GM12878 (cell line): Measurements from ENCODE around the gene WDR76. TPM values are rescaled to one million over a fixed set of nuclear protein-coding genes. Genes with fewer than 3 reads are reported as not detected.

Experiments
- ATAC-seq: fragments of 200-7000 bp; cut with Tn5 transposase; 3 replicates; pipeline ENCODE4 v1.9.1; 2020; ENCODE audit warnings: mild to moderate bottlenecking, moderate library complexity
- BruUV-seq: library from RNA; stranded (reverse); fragments of 400-500 nt; replicated peaks from 2 replicates; lab custom pipeline; 2021; lab: Mats Ljungman, UMichigan
- CTCF ChIA-PET: fragments of 300-600 bp; sonication (Branson Sonifier 250); formaldehyde crosslinking; extraction: SDS; loops from one replicate; lab custom pipeline; 2021; ENCODE audit warnings: inconsistent platforms; lab: Yijun Ruan, JAX
- POLR2A ChIA-PET: fragments of 350-600 bp; formaldehyde crosslinking; extraction: SDS; loops from one replicate; lab custom pipeline; 2021; ENCODE audit warnings: inconsistent platforms; lab: Charles Lee
- RAD21 ChIA-PET: fragments of 300-600 bp; sonication (Branson Sonifier 250); formaldehyde crosslinking; loops from one replicate; lab custom pipeline; 2023; ENCODE audit warnings: antibody characterized with exemption; ENCODE audit not compliant: unreplicated experiment; lab: Charles Lee
- SMC1A ChIA-PET: fragments of 300-600 bp; sonication (Branson Sonifier 250); formaldehyde crosslinking; loops from one replicate; lab custom pipeline; 2023; ENCODE audit not compliant: unreplicated experiment, uncharacterized antibody; lab: Charles Lee
- DNase-seq: peaks from one replicate; pipeline ENCODE4 v3.0.0-alpha.2; 2011; ENCODE audit warnings: low read depth, low spot score
- FAIRE-seq: peaks from 3 replicates; lab custom pipeline; 2011; peaks lifted over from hg19 to GRCh38; lab: Jason Lieb, UNC
- H2AFZ ChIP-seq: 2 replicates; pipeline ENCODE4 v1.6.0; 2011; ENCODE audit warnings: low read depth, low read length, control low read depth; ENCODE audit not compliant: control insufficient read depth
- H3K27ac ChIP-seq: 2 replicates; pipeline ENCODE4 v1.5.1; 2011; ENCODE audit warnings: control low read depth; ENCODE audit not compliant: control insufficient read depth, insufficient read depth
- H3K27me3 ChIP-seq, 2 experiments: replicated peaks in 1 of 2; 2 replicates each; pipeline versions ENCODE4 v1.6.0 to v1.6.1; 2011; ENCODE audit warnings: low read length in 1 of 2; ENCODE audit not compliant: control insufficient read depth in 2 of 2, insufficient read depth in 2 of 2
- H3K36me3 ChIP-seq, 2 experiments: 2 replicates each; pipeline ENCODE4 v1.5.1; 2011; ENCODE audit warnings: low read length in 1 of 2; ENCODE audit not compliant: control insufficient read depth in 2 of 2, insufficient read depth in 2 of 2
- H3K4me1 ChIP-seq: 2 replicates; pipeline ENCODE4 v1.6.1; 2011; ENCODE audit warnings: mild to moderate bottlenecking, low read length, moderate library complexity, mixed read lengths; ENCODE audit not compliant: control insufficient read depth, insufficient read depth
- H3K4me2 ChIP-seq: 2 replicates; pipeline ENCODE4 v1.6.0; 2011; ENCODE audit warnings: control low read depth; ENCODE audit not compliant: control insufficient read depth, insufficient read depth
- H3K4me3 ChIP-seq: fragments of 200-600 bp; sonication (generic); 2 replicates; pipeline ENCODE4 v1.5.1; 2016
- H3K79me2 ChIP-seq: 2 replicates; pipeline ENCODE4 v1.6.0; 2011; ENCODE audit warnings: low read length; ENCODE audit not compliant: control insufficient read depth, insufficient read depth
- H3K9ac ChIP-seq: 2 replicates; pipeline ENCODE4 v1.8.0; 2011; ENCODE audit warnings: low read length, control low read depth, mixed read lengths; ENCODE audit not compliant: control insufficient read depth, insufficient read depth
- H3K9me3 ChIP-seq: replicated peaks from 3 replicates; pipeline ENCODE4 v1.5.1; 2011; ENCODE audit warnings: mild to moderate bottlenecking, low read length; ENCODE audit not compliant: control insufficient read depth, insufficient read depth
- H4K20me1 ChIP-seq: 2 replicates; pipeline ENCODE4 v1.6.0; 2011; ENCODE audit not compliant: control insufficient read depth, insufficient read depth
- BRCA1 ChIP-seq: IDR thresholded peaks from 2 replicates; pipeline ENCODE4 v1.6.1; 2011; ENCODE audit warnings: low read depth, low read length, improper control_type of control experiment
- CBX5 ChIP-seq: sonication (generic); IDR thresholded peaks from 2 replicates; pipeline ENCODE4 v1.6.1; 2016; ENCODE audit warnings: low read depth, moderate library complexity, mild to moderate bottlenecking, inconsistent platforms
- CEBPB ChIP-seq, 2 experiments: fragments of 150-350 bp in 1 of 2; IDR thresholded peaks; 2 replicates each; pipeline ENCODE4 v1.6.1; 2012 to 2014; ENCODE audit warnings: low read depth in 2 of 2, low read length in 2 of 2, borderline replicate concordance in 1 of 2, inconsistent platforms in 1 of 2
- DPF2 ChIP-seq: fragments of 450-650 bp; IDR thresholded peaks from 2 replicates; pipeline ENCODE4 v1.6.1; 2017; ENCODE audit warnings: mild to moderate bottlenecking
- SMC3 ChIP-seq: IDR thresholded peaks from 2 replicates; pipeline ENCODE4 v1.6.1; 2011; ENCODE audit warnings: low read length, improper control_type of control experiment, borderline replicate concordance
- TCF7 ChIP-seq: IDR thresholded peaks from 2 replicates; pipeline ENCODE4 v1.6.1; 2014; ENCODE audit warnings: antibody characterized with exemption, borderline replicate concordance
- ZBED1 ChIP-seq: IDR thresholded peaks from 2 replicates; pipeline ENCODE4 v1.6.1; 2016; ENCODE audit warnings: borderline replicate concordance
- ZSCAN29 ChIP-seq: fragments of 450-650 bp; IDR thresholded peaks from 2 replicates; pipeline ENCODE4 v1.6.1; 2017; ENCODE audit warnings: mild to moderate bottlenecking, moderate library complexity
- WGBS: methylation state at CpG from one replicate; pipeline ENCODE4 v1.1.6; 2016; ENCODE audit warnings: low lambda C conversion rate; ENCODE audit not compliant: insufficient replicate concordance, insufficient coverage; ENCODE audit errors: missing lambda C conversion rate; 5-methylcytosine and 5-hydroxymethylcytosine counted together
- in situ Hi-C: fragments of 300-500 bp; cut with MboI; formaldehyde crosslinking; loops from 9 replicates; pipeline ENCODE4 v1.14.3; 2018; ENCODE audit warnings: mixed read lengths
- intact Hi-C: fragments of 100-400 bp; cut with micrococcal nuclease; formaldehyde crosslinking; loops from one replicate; pipeline ENCODE4 v1.14.2; 2022; ENCODE audit not compliant: unreplicated experiment
- polyA plus RNA-seq, 11 experiments: library from polyadenylated mRNA; depleted of rRNA in 4 of 11; unstranded in 6 of 11; stranded (reverse) in 5 of 11; fragments of >200 nt; fragmentation: Nextera tagmentation in 4 of 11; fragmentation: Illumina TruSeq in 1 of 11; extraction: Ambion mirVana in 4 of 11; extraction: Trizol in 1 of 11; gene quantifications; 1 replicate in 1 of 11; 2 replicates in 10 of 11; pipeline versions ENCODE4 v1.2.1 to v1.2.3, GENCODE V29; 2011 to 2016; ENCODE audit warnings: inconsistent platforms in 2 of 11, missing spikeins in 2 of 11, low read depth in 1 of 11
- total RNA-seq, 4 experiments: library from RNA; depleted of rRNA in 3 of 4; stranded (reverse); fragments of >200 nt in 3 of 4; fragmentation: Illumina TruSeq in 1 of 4; extraction: Trizol in 1 of 4; gene quantifications; 2 replicates each; pipeline versions ENCODE4 v1.2.1 to v1.2.3, GENCODE V29; 2013 to 2021
- TF ChIP-seq, protein P1 (sequence below): fragments of 450-650 bp; formaldehyde crosslinking; IDR thresholded peaks from 2 replicates; pipeline ENCODE4 v1.4.0; 2020; ENCODE audit warnings: mild to moderate bottlenecking, moderate library complexity
- TF ChIP-seq, protein P2 (sequence below): fragments of 150-350 bp; IDR thresholded peaks from 2 replicates; pipeline ENCODE4 v1.6.1; 2016; ENCODE audit warnings: low read depth, low read length
- TF ChIP-seq, protein P3 (sequence below): fragments of 450-650 bp; IDR thresholded peaks from 2 replicates; pipeline ENCODE4 v1.6.1; 2018; ENCODE audit warnings: mild to moderate bottlenecking, low read depth, moderate library complexity; ENCODE audit not compliant: partially characterized antibody

Gene WDR76
- total and polyA plus RNA-seq, 10 of the 15 experiments (the other 5 are each of a cell fraction or from before 2014, with no cell fraction given) = 8.0 to 59.7 (median 34.5) TPM

- peaks cover 1 to 18% of the 10 kb centered on the region in 2 experiments for H3K36me3 ChIP-seq
- no peak overlapping the region for H2AFZ ChIP-seq
- SMC1A ChIA-PET = no interaction called here
- no peaks in the 10 kb centered on the region for H3K27me3 ChIP-seq
- no peak overlapping the region for H3K9ac ChIP-seq
- 89% methylated on average over 5 of the region's 5 CpGs for WGBS
- ATAC-seq (no peak), FAIRE-seq (no peak), DNase-seq (no peak)
- in situ Hi-C loops (no loop called here), intact Hi-C loops (no loop called here)
- no peak overlapping the region for H3K4me3 ChIP-seq
- no peaks in the 10 kb centered on the region for H4K20me1 ChIP-seq
- RAD21 ChIA-PET = no interaction called here
- no peaks in the 10 kb centered on the region for H3K4me1 ChIP-seq
- H3K27ac ChIP-seq = no peak overlapping the region
- no peak overlapping the region for H3K4me2 ChIP-seq
- no TSS peak for BruUV-seq
- POLR2A ChIA-PET = interaction anchor here (0.5 to 0.6 kb wide), 2 partner anchors 233 to 310 kb away, joined by 3 to 7 read pairs; no protein-coding TSS in a partner anchor
- no peaks in the 10 kb centered on the region for H3K79me2 ChIP-seq
- CTCF ChIA-PET = interaction anchor here (1.5 kb wide), 1 partner anchor 199 kb away, joined by 6 read pairs; no protein-coding TSS in a partner anchor
- no peaks in the 10 kb centered on the region for H3K9me3 ChIP-seq
- TF ChIP-seq CEBPB (IDR thresholded peaks at IDR 0.05; ENCODE audit: borderline replicate concordance in 1 of 2, low read depth in 2 of 2, low read length in 2 of 2) (no peak), ZBED1 (no peak), DPF2 (no peak), BRCA1 (no peak), ZSCAN29 (no peak), SMC3 (no peak), CBX5 (no peak), TCF7 (no peak)
- TF ChIP-seq, protein P1, sequence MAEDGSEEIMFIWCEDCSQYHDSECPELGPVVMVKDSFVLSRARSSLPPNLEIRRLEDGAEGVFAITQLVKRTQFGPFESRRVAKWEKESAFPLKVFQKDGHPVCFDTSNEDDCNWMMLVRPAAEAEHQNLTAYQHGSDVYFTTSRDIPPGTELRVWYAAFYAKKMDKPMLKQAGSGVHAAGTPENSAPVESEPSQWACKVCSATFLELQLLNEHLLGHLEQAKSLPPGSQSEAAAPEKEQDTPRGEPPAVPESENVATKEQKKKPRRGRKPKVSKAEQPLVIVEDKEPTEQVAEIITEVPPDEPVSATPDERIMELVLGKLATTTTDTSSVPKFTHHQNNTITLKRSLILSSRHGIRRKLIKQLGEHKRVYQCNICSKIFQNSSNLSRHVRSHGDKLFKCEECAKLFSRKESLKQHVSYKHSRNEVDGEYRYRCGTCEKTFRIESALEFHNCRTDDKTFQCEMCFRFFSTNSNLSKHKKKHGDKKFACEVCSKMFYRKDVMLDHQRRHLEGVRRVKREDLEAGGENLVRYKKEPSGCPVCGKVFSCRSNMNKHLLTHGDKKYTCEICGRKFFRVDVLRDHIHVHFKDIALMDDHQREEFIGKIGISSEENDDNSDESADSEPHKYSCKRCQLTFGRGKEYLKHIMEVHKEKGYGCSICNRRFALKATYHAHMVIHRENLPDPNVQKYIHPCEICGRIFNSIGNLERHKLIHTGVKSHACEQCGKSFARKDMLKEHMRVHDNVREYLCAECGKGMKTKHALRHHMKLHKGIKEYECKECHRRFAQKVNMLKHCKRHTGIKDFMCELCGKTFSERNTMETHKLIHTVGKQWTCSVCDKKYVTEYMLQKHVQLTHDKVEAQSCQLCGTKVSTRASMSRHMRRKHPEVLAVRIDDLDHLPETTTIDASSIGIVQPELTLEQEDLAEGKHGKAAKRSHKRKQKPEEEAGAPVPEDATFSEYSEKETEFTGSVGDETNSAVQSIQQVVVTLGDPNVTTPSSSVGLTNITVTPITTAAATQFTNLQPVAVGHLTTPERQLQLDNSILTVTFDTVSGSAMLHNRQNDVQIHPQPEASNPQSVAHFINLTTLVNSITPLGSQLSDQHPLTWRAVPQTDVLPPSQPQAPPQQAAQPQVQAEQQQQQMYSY (CRISPR knock-in tag) = no peak
- TF ChIP-seq, protein P2, sequence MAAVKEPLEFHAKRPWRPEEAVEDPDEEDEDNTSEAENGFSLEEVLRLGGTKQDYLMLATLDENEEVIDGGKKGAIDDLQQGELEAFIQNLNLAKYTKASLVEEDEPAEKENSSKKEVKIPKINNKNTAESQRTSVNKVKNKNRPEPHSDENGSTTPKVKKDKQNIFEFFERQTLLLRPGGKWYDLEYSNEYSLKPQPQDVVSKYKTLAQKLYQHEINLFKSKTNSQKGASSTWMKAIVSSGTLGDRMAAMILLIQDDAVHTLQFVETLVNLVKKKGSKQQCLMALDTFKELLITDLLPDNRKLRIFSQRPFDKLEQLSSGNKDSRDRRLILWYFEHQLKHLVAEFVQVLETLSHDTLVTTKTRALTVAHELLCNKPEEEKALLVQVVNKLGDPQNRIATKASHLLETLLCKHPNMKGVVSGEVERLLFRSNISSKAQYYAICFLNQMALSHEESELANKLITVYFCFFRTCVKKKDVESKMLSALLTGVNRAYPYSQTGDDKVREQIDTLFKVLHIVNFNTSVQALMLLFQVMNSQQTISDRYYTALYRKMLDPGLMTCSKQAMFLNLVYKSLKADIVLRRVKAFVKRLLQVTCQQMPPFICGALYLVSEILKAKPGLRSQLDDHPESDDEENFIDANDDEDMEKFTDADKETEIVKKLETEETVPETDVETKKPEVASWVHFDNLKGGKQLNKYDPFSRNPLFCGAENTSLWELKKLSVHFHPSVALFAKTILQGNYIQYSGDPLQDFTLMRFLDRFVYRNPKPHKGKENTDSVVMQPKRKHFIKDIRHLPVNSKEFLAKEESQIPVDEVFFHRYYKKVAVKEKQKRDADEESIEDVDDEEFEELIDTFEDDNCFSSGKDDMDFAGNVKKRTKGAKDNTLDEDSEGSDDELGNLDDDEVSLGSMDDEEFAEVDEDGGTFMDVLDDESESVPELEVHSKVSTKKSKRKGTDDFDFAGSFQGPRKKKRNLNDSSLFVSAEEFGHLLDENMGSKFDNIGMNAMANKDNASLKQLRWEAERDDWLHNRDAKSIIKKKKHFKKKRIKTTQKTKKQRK = no peak
- TF ChIP-seq, protein P3, sequence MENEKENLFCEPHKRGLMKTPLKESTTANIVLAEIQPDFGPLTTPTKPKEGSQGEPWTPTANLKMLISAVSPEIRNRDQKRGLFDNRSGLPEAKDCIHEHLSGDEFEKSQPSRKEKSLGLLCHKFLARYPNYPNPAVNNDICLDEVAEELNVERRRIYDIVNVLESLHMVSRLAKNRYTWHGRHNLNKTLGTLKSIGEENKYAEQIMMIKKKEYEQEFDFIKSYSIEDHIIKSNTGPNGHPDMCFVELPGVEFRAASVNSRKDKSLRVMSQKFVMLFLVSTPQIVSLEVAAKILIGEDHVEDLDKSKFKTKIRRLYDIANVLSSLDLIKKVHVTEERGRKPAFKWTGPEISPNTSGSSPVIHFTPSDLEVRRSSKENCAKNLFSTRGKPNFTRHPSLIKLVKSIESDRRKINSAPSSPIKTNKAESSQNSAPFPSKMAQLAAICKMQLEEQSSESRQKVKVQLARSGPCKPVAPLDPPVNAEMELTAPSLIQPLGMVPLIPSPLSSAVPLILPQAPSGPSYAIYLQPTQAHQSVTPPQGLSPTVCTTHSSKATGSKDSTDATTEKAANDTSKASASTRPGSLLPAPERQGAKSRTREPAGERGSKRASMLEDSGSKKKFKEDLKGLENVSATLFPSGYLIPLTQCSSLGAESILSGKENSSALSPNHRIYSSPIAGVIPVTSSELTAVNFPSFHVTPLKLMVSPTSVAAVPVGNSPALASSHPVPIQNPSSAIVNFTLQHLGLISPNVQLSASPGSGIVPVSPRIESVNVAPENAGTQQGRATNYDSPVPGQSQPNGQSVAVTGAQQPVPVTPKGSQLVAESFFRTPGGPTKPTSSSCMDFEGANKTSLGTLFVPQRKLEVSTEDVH = no peak
Observed at GRCh38 chr15:43867096-43867495, 40.3 kb downstream of the WDR76 start.
